ENCODE results near the gene TNFRSF18. TPM values are rescaled to one million over a fixed set of nuclear protein-coding genes. Genes with fewer than 3 reads are reported as not detected.

Gene TNFRSF18
- total and polyA plus RNA-seq, 4 donors: 0.17 to 0.24 (median 0.19) TPM; not detected in 1

DNA sequence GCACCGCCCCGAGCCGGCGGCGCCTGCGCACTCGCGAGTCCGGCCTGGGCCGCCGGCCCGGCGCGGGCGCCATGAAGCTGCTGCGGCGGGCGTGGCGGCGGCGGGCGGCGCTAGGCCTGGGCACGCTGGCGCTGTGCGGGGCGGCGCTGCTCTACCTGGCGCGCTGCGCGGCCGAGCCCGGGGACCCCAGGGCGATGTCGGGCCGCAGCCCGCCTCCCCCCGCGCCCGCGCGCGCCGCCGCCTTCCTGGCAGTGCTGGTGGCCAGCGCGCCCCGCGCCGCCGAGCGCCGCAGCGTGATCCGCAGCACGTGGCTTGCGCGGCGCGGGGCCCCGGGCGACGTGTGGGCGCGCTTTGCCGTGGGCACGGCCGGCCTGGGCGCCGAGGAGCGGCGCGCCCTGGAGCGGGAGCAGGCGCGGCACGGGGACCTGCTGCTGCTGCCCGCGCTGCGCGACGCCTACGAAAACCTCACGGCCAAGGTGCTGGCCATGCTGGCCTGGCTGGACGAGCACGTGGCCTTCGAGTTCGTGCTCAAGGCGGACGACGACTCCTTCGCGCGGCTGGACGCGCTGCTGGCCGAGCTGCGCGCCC is 25.9 kb upstream of the TNFRSF18 start, which contains the start of gene B3GALT6:
TSS of gene B3GALT6 (plus strand) at position 30 of the 588 bp plus-strand sequence. CDS start at position 72, 42 bp downstream.
- H3K4me3 ChIP-seq (ENCODE audit: low read depth in 1 of 3, low read length in 3 of 3): peak within 1 kb of the TSS; percentile 72 to 99 (median 92)
- no peaks in the 10 kb centered on the region for H3K27me3 ChIP-seq (ENCODE audit: control insufficient read depth in 4 of 4, insufficient read depth in 4 of 4, low read length in 3 of 4)
- peaks cover 14 to 32% (median 25%) of the 10 kb centered on the region in 4 donors for H3K4me1 ChIP-seq (ENCODE audit: control insufficient read depth in 4 of 4, insufficient read depth in 4 of 4, low read length in 3 of 4)
- H3K9me3 ChIP-seq (ENCODE audit: control insufficient read depth in 4 of 4, low read length in 3 of 4): no peaks in the 10 kb centered on the region
- DNase-seq (ENCODE audit: low spot score): no peak
- TF ChIP-seq ZBTB33 (IDR thresholded peaks at IDR 0.05) (no peak), YY1 (IDR thresholded peaks at IDR 0.05) (no peak), SP1 (IDR thresholded peaks at IDR 0.05) (no peak), GABPA (IDR thresholded peaks at IDR 0.05 in 1 of 2, conservative IDR thresholded peaks at IDR 0.05 in 1 of 2) (no peak), HNF4A (conservative IDR thresholded peaks at IDR 0.05) (no peak), RAD21 (IDR thresholded peaks at IDR 0.05) (no peak), FOXA1 (IDR thresholded peaks at IDR 0.05) (no peak), HNF4G (IDR thresholded peaks at IDR 0.05) (no peak), EGR1 (IDR thresholded peaks at IDR 0.05; ENCODE audit: low read depth in 2 of 2) (no peak), TAF1 (conservative IDR thresholded peaks at IDR 0.05) (no peak), MAX (IDR thresholded peaks at IDR 0.05) (no peak), RXRA (IDR thresholded peaks at IDR 0.05) (no peak), FOXA2 (IDR thresholded peaks at IDR 0.05) (no peak), NR2F2 (IDR thresholded peaks at IDR 0.05) (no peak), JUND (IDR thresholded peaks at IDR 0.05) (no peak)
- TF ChIP-seq, protein P1, sequence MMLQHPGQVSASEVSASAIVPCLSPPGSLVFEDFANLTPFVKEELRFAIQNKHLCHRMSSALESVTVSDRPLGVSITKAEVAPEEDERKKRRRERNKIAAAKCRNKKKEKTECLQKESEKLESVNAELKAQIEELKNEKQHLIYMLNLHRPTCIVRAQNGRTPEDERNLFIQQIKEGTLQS (IDR thresholded peaks at IDR 0.05): no peak
- TF ChIP-seq, protein P2, sequence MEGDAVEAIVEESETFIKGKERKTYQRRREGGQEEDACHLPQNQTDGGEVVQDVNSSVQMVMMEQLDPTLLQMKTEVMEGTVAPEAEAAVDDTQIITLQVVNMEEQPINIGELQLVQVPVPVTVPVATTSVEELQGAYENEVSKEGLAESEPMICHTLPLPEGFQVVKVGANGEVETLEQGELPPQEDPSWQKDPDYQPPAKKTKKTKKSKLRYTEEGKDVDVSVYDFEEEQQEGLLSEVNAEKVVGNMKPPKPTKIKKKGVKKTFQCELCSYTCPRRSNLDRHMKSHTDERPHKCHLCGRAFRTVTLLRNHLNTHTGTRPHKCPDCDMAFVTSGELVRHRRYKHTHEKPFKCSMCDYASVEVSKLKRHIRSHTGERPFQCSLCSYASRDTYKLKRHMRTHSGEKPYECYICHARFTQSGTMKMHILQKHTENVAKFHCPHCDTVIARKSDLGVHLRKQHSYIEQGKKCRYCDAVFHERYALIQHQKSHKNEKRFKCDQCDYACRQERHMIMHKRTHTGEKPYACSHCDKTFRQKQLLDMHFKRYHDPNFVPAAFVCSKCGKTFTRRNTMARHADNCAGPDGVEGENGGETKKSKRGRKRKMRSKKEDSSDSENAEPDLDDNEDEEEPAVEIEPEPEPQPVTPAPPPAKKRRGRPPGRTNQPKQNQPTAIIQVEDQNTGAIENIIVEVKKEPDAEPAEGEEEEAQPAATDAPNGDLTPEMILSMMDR (IDR thresholded peaks at IDR 0.05; ENCODE audit: low read depth, low read length, missing input control): no peak
- TF ChIP-seq, protein P3, sequence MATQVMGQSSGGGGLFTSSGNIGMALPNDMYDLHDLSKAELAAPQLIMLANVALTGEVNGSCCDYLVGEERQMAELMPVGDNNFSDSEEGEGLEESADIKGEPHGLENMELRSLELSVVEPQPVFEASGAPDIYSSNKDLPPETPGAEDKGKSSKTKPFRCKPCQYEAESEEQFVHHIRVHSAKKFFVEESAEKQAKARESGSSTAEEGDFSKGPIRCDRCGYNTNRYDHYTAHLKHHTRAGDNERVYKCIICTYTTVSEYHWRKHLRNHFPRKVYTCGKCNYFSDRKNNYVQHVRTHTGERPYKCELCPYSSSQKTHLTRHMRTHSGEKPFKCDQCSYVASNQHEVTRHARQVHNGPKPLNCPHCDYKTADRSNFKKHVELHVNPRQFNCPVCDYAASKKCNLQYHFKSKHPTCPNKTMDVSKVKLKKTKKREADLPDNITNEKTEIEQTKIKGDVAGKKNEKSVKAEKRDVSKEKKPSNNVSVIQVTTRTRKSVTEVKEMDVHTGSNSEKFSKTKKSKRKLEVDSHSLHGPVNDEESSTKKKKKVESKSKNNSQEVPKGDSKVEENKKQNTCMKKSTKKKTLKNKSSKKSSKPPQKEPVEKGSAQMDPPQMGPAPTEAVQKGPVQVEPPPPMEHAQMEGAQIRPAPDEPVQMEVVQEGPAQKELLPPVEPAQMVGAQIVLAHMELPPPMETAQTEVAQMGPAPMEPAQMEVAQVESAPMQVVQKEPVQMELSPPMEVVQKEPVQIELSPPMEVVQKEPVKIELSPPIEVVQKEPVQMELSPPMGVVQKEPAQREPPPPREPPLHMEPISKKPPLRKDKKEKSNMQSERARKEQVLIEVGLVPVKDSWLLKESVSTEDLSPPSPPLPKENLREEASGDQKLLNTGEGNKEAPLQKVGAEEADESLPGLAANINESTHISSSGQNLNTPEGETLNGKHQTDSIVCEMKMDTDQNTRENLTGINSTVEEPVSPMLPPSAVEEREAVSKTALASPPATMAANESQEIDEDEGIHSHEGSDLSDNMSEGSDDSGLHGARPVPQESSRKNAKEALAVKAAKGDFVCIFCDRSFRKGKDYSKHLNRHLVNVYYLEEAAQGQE (IDR thresholded peaks at IDR 0.05): no peak
- peak within 1 kb of the TSS; percentile 87 to 99 for H3K9ac ChIP-seq (ENCODE audit: low read depth in 1 of 2, low read length in 2 of 2)
- peak within 1 kb of the TSS; percentile 71 to 88 for H3K27ac ChIP-seq (ENCODE audit: low read depth in 1 of 2, low read length in 2 of 2)
- H3K36me3 ChIP-seq (ENCODE audit: control insufficient read depth in 4 of 4, insufficient read depth in 3 of 4, low read depth in 1 of 4, low read length in 3 of 4): peaks cover 4 to 12% (median 7%) of the 10 kb centered on the region in 4 donors
- WGBS: 11% methylated on average over 100 of the region's 100 CpGs
